Effector memory CD4-positive, alpha-beta T cell (primary cell): ENCODE measurements around the gene SPON1.
"Not testable (repeated sequence)": the region's sequence is repeated elsewhere in the genome, so short reads cannot be mapped to it uniquely, and the experiment has no call there.

ENCODE experiments used
- DNase-seq, 3 donors: peaks; one replicate each; pipeline ENCODE4 v3.0.0-alpha.2; 2020
- H3K27ac ChIP-seq: 2 replicates; pipeline ENCODE4 v1.7.0; 2013; ENCODE audit warnings: mild to moderate bottlenecking, low read length, moderate library complexity; ENCODE audit not compliant: insufficient read depth, poor library complexity, severe bottlenecking
- H3K27me3 ChIP-seq: replicated peaks from 2 replicates; pipeline ENCODE4 v1.7.0; 2013; ENCODE audit warnings: mild to moderate bottlenecking, low read length; ENCODE audit not compliant: insufficient read depth, control insufficient read depth, poor library complexity, severe bottlenecking
- H3K36me3 ChIP-seq: 2 replicates; pipeline ENCODE4 v1.7.0; 2013; ENCODE audit warnings: mild to moderate bottlenecking, low read length, moderate library complexity; ENCODE audit not compliant: control insufficient read depth, insufficient read depth
- H3K4me1 ChIP-seq: 2 replicates; pipeline ENCODE4 v1.7.0; 2013; ENCODE audit warnings: low read length, mild to moderate bottlenecking; ENCODE audit not compliant: control insufficient read depth, insufficient read depth, poor library complexity, severe bottlenecking
- H3K4me3 ChIP-seq: 2 replicates; pipeline ENCODE4 v1.7.0; 2013; ENCODE audit warnings: low read length, low read depth, mild to moderate bottlenecking; ENCODE audit not compliant: insufficient read depth, poor library complexity, severe bottlenecking
- H3K9me3 ChIP-seq: 2 replicates; pipeline ENCODE4 v1.7.0; 2013; ENCODE audit warnings: mild to moderate bottlenecking, low read length, moderate library complexity; ENCODE audit not compliant: control insufficient read depth

Gene SPON1

GRCh38 chr11:14150878-14151277 lies 188.4 kb downstream of the SPON1 start:
- Histone ChIP-seq H3K4me1 (no peaks in the 10 kb centered on the region), H3K9me3 (peaks cover 8% of the 10 kb centered on the region), H3K27ac (no peak overlapping the region), H3K4me3 (no peak overlapping the region), H3K27me3 (no peaks in the 10 kb centered on the region), H3K36me3 (no peaks in the 10 kb centered on the region)
- DNase-seq: no peak

- not testable (repeated sequence) for H3K4me1 ChIP-seq
Observed at GRCh38 chr11:14154103-14154502, 191.6 kb downstream of the SPON1 start.

GRCh38 chr11:14158393-14158792 lies 195.9 kb downstream of the SPON1 start:
- no peak overlapping the region for H3K4me3 ChIP-seq
- no peaks in the 10 kb centered on the region for H3K36me3 ChIP-seq
- H3K27ac ChIP-seq: no peak overlapping the region
- H3K27me3 ChIP-seq: no peaks in the 10 kb centered on the region
- no peak for DNase-seq
- H3K4me1 ChIP-seq: no peaks in the 10 kb centered on the region
- H3K9me3 ChIP-seq: peaks cover 12% of the 10 kb centered on the region

More at GRCh38 chr11:14154103-14154502, 191.6 kb downstream of the SPON1 start:
- not testable (repeated sequence) for H3K36me3 ChIP-seq, DNase-seq, H3K27ac ChIP-seq, H3K4me3 ChIP-seq, H3K27me3 ChIP-seq
- H3K9me3 ChIP-seq: peaks cover 12% of the 10 kb centered on the region

- Histone ChIP-seq H3K4me1 (no peaks in the 10 kb centered on the region), H3K4me3 (no peak overlapping the region), H3K36me3 (no peaks in the 10 kb centered on the region), H3K27me3 (no peaks in the 10 kb centered on the region), H3K9me3 (no peaks in the 10 kb centered on the region), H3K27ac (no peak overlapping the region)
- DNase-seq: no peak
Observed at GRCh38 chr11:14163576-14163975, 201.1 kb downstream of the SPON1 start.

GRCh38 chr11:14173679-14174078 lies 211.2 kb downstream of the SPON1 start:
- not testable (repeated sequence) for H3K4me3 ChIP-seq, H3K27me3 ChIP-seq, H3K27ac ChIP-seq, H3K36me3 ChIP-seq, H3K9me3 ChIP-seq, DNase-seq, H3K4me1 ChIP-seq

GRCh38 chr11:14179116-14179820 lies 216.7 kb downstream of the SPON1 start:
- H3K4me3 ChIP-seq: no peak overlapping the region
- no peak overlapping the region for H3K27ac ChIP-seq
- H3K4me1 ChIP-seq: no peaks in the 10 kb centered on the region
- no peaks in the 10 kb centered on the region for H3K36me3 ChIP-seq
- no peaks in the 10 kb centered on the region for H3K27me3 ChIP-seq
- DNase-seq: no peak
- no peaks in the 10 kb centered on the region for H3K9me3 ChIP-seq

- H3K9me3 ChIP-seq: no peaks in the 10 kb centered on the region
- no peaks in the 10 kb centered on the region for H3K4me1 ChIP-seq
Observed at GRCh38 chr11:14181121-14181520, 218.6 kb downstream of the SPON1 start.

GRCh38 chr11:14182833-14183364 lies 220.4 kb downstream of the SPON1 start:
- DNase-seq: no peak
- Histone ChIP-seq H3K4me3 (no peak overlapping the region), H3K27me3 (no peaks in the 10 kb centered on the region), H3K4me1 (no peaks in the 10 kb centered on the region), H3K36me3 (no peaks in the 10 kb centered on the region), H3K9me3 (no peaks in the 10 kb centered on the region), H3K27ac (no peak overlapping the region)

More at GRCh38 chr11:14181121-14181520, 218.6 kb downstream of the SPON1 start:
- no peak for DNase-seq
- Histone ChIP-seq H3K36me3 (no peaks in the 10 kb centered on the region), H3K27ac (no peak overlapping the region), H3K4me3 (no peak overlapping the region), H3K27me3 (no peaks in the 10 kb centered on the region)

- H3K36me3 ChIP-seq: no peaks in the 10 kb centered on the region
- DNase-seq: no peak
- H3K9me3 ChIP-seq: no peaks in the 10 kb centered on the region
- H3K27ac ChIP-seq: no peak overlapping the region
- H3K27me3 ChIP-seq: no peaks in the 10 kb centered on the region
- H3K4me1 ChIP-seq: no peaks in the 10 kb centered on the region
- no peak overlapping the region for H3K4me3 ChIP-seq
Observed at GRCh38 chr11:14184028-14184940, 221.8 kb downstream of the SPON1 start.

- no peak for DNase-seq
- Histone ChIP-seq H3K9me3 (no peaks in the 10 kb centered on the region), H3K4me3 (no peak overlapping the region), H3K27ac (no peak overlapping the region), H3K36me3 (no peaks in the 10 kb centered on the region), H3K4me1 (no peaks in the 10 kb centered on the region), H3K27me3 (no peaks in the 10 kb centered on the region)
Observed at GRCh38 chr11:14185461-14185860, 222.9 kb downstream of the SPON1 start.
